ENCODE data around the gene ADAMTSL4. TPM values are rescaled to one million over a fixed set of nuclear protein-coding genes. Genes with fewer than 3 reads are reported as not detected.

Gene ADAMTSL4
- total RNA-seq, result 0.31 TPM

DNA sequence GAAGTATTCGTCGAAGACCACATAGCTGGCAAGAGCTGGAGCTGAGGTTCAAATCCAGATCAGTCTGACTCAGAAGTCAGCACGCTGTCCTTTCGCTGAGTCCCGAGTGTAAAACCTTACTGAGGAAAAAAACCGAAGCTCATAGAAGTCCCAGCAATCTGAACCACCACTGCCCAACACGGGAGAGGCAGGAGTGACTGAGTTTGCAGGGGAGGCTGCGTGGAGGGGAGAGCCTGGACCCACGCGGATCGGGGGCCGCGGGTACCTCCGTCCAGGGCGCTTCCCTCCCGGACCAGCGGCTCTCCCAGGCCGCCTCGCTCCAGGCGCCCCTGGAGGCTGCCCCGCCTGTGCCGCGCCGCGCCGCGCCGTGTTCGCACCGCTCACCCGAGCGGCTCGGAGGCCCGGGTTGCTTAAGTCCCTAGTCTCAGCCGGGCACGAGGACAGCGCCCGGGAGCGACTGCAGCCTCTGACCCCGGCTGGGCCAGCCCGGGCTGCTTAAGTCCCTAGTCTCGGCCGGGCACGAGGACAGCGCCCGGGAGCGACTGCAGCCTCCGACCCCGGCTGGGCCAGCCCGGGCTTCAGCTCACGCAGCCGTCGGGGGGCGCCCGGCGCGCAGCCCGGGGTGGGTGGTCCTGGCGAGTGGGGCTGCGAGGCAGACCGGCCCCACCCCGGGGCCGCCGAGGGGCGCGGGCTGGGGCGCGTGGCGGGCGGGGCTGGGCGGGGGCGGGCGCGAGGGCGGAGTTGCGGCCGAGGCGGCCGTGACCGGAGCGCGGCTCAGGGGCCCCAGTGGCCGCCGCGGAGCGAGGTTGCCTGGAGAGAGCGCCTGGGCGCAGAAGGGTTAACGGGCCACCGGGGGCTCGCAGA, at the start of gene ADAMTSL4:
Gene ADAMTSL4, plus strand, starts transcription at position 777 of the 864 bp plus-strand sequence. CDS start 2,881 bp downstream, outside the sequence.

GRCh38 chr1:150507912-150508864, 41.0 kb upstream of the ADAMTSL4 start, which contains the start of gene ECM1:
ECM1 (plus strand) TSS chr1:150508109; CDS start chr1:150508210, 101 bp downstream.

DNA sequence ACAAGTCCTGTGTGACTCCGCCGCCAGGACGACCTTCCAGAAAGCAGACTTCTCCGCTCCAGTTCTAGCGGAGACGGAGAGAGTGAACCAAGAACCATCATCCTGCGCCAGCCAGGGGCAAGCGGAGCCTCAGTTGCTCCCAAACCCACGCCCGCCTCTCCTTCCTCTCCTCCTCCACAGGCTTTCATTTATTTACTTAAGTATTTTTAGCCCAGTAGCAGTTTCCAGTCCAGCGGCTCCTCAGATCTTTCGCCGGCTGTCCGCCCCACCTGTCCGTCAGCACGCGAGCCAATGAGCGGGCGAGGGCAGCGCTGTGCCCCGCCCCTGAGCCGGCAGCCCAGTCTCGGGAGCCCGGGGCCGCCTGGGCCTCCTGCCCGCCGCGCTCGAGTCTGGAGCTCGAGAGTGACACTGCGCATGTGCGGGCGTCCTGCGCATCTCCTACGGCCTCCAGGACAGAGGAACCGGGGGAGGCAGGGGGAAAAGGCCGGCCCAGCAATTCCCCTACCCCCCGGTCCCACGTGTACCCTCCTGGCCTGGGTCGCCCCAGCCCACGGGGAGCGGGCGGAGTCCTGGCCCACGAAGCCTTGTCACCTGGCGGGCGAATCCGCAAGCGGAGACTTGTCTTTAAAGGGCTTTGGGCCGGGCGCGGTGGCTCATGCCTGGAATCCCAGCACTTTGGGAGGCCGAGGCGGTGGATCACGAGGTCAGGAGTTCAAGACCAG, 33.7 kb upstream of the ADAMTSL4 start, which contains the start of gene FALEC:
Gene FALEC, plus strand, starts transcription at position 425 of the 722 bp plus-strand sequence.

DNA sequence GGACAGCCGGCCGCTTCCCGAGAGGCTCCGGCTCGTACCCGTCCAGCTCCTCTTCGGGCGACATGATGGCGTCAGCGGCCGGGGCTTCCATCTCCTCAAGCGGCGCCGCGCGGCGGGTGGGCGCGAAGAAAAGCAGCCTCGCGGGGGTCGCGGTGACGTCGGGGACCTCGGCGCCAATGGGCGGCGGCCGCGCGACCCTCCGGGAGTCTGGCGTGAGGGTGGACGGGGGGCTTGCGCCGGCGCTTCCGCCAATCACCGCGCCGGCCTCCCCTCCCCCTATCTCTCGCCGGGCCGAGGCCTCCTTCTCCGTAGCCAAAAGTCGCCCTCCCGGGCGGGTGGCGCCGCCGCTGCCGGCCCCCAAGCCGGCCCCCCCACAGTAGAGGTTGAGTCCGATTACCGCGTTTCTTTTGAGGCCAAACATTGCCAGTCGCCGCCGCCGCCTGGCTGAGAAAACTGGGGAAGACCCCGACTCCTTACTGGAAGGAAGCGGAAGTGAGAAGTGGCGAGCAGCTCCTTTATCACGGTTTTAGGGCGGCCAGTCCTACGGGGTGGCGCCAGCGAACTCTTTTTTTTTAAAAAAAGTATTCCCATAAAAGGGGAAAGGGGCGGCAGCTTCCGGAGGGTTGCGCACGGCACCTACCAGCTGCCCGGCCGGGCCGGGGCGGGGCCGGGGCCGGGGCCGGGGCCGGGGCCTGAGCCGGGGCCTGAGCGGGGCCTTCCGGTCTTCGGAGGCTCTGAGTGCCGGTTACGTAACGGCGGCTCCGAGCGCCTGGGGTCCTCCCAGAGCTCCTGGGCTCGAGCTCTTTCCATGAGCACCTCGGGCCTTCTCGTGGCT, 30.1 kb downstream of the ADAMTSL4 start, which contains the start of gene MCL1:
Gene MCL1, minus strand, starts transcription at position 501 of the 835 bp plus-strand sequence. Its CDS starts 80 bp downstream, at position 421.

Small RNAs within 50 kb of the gene (small RNA-seq; reads per million reads assigned to genes)
- gene MIR4257 (ENCODE audit: low replicate concordance) (not detected), gene RF00015 (ENCODE audit: low replicate concordance) (not detected), gene RF00561 (ENCODE audit: low replicate concordance) (not detected), gene RN7SL473P (ENCODE audit: low replicate concordance) (not detected), gene RN7SL600P (ENCODE audit: low replicate concordance) (not detected)

Other genes with a start within 250 kb of the ADAMTSL4 start
- gene PRPF3, start 227.9 kb upstream of the ADAMTSL4 start, total RNA-seq, result 86.1 TPM
- gene RPRD2, start 185.3 kb upstream of the ADAMTSL4 start, total RNA-seq, result 32.9 TPM
- gene TARS2, start 62.0 kb upstream of the ADAMTSL4 start, total RNA-seq, result 31.3 TPM
- gene ECM1, start 41.3 kb upstream of the ADAMTSL4 start, total RNA-seq, result 2.8 TPM
- 1.9 TPM for gene FALEC, start 33.7 kb upstream of the ADAMTSL4 start, total RNA-seq
- 113 TPM for gene MCL1, start 30.2 kb downstream of the ADAMTSL4 start, total RNA-seq
- gene ENSA, start 80.2 kb downstream of the ADAMTSL4 start, total RNA-seq, result 132 TPM
- 6.3 TPM for gene GOLPH3L, start 147.7 kb downstream of the ADAMTSL4 start, total RNA-seq
- gene HORMAD1, start 171.5 kb downstream of the ADAMTSL4 start, total RNA-seq, result 0.63 TPM
- gene CTSS, start 216.4 kb downstream of the ADAMTSL4 start, total RNA-seq, result 4.4 TPM

Measured in parietal lobe (tissue), 2 donors.